Muscle layer of colon (tissue), 2 donors: Measurements from ENCODE around the gene ATP9B.

Source experiments
- H3K27ac ChIP-seq: one replicate; pipeline ENCODE4 v1.7.0; 2013; ENCODE audit warnings: low read depth, mild to moderate bottlenecking, low read length, moderate library complexity
- H3K27me3 ChIP-seq, 2 donors: one replicate each; pipeline ENCODE4 v1.7.0; 2013; ENCODE audit warnings: low read length in 2 of 2, mild to moderate bottlenecking in 2 of 2; ENCODE audit not compliant: insufficient read depth in 2 of 2, control insufficient read depth in 1 of 2
- H3K36me3 ChIP-seq: one replicate; pipeline ENCODE4 v1.7.0; 2013; ENCODE audit warnings: mild to moderate bottlenecking, low read length; ENCODE audit not compliant: insufficient read depth
- H3K4me1 ChIP-seq: one replicate; pipeline ENCODE4 v1.7.0; 2013; ENCODE audit warnings: mild to moderate bottlenecking, low read length; ENCODE audit not compliant: insufficient read depth
- H3K4me3 ChIP-seq, 2 donors: one replicate each; pipeline ENCODE4 v1.7.0; 2013; ENCODE audit warnings: low read length in 2 of 2, low read depth in 1 of 2, mild to moderate bottlenecking in 1 of 2, moderate library complexity in 1 of 2
- H3K9ac ChIP-seq: one replicate; pipeline ENCODE4 v1.7.0; 2013; ENCODE audit warnings: low read length
- H3K9me3 ChIP-seq: one replicate; pipeline ENCODE4 v1.7.0; 2013; ENCODE audit warnings: mild to moderate bottlenecking, low read length
- donor health status: abdominal sarcoma.
- donor health status: Adenocarcinoma of cecum.

ATP9B gene

DNA sequence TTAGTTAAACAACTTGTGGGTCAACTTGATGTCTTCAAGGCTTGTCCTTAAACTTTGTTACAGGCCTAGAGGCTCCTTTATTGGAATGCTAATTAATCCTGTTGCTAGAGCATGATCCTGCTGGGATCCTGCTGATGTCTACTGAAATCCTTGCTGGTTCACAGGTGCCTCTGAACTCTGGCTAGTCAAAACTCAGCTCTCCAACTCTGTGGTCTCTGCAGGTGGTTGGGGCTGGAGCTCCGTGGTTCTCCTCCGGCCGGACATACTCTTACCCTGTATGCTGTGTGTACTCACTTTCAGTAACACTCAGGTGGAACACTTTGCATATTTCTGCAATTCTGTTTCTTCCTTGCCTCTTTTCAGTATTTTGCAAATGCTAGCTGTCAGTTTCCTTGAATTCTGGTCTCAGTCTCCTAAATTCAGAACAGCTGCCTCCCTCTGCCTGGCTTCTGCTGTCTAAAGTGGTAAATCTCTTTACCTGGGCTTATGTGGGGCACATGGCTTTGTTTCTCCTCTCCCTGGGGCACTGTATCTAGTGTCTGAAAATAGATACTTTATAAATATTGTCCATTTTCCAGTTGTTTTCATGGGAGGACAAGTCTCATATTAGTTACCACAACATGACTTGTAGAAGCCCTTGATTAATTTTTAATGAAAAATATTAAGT, 113.0 kb downstream of the ATP9B start:
- Histone ChIP-seq H3K27me3 (no peaks in the 10 kb centered on the region), H3K9ac (no peak overlapping the region), H3K36me3 (peaks cover 3% of the 10 kb centered on the region), H3K4me3 (no peak overlapping the region), H3K27ac (no peak overlapping the region), H3K4me1 (no peaks in the 10 kb centered on the region), H3K9me3 (no peaks in the 10 kb centered on the region)

DNA sequence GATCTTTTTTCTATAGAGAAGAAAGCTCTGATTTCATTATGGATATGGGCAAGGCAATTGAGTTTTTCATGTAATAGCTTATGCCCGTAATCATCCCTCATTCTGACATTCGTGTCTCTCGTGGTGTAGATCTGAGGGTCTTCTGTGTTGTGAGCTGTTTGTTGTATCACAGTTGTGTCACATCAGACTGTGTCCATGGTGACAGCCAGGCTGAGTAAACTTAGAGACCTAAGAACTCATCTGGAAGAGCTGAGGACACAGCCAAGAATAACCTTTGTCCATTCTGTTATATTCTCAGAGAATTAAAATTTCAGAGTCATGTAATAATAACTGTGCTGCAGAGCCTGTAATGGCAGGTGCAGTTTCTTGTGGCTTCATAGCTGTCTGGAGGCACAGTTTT, 116.5 kb downstream of the ATP9B start:
- Histone ChIP-seq H3K4me1 (no peaks in the 10 kb centered on the region), H3K36me3 (peaks cover 3% of the 10 kb centered on the region), H3K9ac (no peak overlapping the region), H3K27ac (no peak overlapping the region), H3K4me3 (no peak overlapping the region), H3K9me3 (no peaks in the 10 kb centered on the region), H3K27me3 (no peaks in the 10 kb centered on the region)

DNA sequence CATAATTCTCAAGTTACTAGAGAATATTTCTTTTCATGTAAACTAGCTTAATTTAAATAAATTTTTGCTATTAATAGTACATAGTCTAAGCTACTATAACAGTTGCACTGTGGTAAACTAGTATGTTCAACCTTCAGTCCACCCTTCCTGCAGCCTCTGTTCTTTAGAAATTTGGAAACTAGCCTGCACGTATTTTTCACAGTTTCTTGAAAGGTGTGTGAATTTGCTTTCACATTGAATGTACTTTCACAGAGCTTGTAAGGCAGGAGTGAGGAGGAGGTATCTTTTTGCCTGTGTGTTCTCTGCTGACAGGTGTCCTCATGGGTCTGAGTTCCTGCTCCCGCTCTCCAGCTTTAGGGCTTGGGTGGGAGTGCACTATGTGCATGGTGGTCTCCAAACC, 117.5 kb downstream of the ATP9B start:
- Histone ChIP-seq H3K27ac (no peak overlapping the region), H3K4me1 (no peaks in the 10 kb centered on the region), H3K27me3 (no peaks in the 10 kb centered on the region), H3K9me3 (no peaks in the 10 kb centered on the region), H3K4me3 (no peak overlapping the region), H3K36me3 (peaks cover 3% of the 10 kb centered on the region), H3K9ac (no peak overlapping the region)

DNA sequence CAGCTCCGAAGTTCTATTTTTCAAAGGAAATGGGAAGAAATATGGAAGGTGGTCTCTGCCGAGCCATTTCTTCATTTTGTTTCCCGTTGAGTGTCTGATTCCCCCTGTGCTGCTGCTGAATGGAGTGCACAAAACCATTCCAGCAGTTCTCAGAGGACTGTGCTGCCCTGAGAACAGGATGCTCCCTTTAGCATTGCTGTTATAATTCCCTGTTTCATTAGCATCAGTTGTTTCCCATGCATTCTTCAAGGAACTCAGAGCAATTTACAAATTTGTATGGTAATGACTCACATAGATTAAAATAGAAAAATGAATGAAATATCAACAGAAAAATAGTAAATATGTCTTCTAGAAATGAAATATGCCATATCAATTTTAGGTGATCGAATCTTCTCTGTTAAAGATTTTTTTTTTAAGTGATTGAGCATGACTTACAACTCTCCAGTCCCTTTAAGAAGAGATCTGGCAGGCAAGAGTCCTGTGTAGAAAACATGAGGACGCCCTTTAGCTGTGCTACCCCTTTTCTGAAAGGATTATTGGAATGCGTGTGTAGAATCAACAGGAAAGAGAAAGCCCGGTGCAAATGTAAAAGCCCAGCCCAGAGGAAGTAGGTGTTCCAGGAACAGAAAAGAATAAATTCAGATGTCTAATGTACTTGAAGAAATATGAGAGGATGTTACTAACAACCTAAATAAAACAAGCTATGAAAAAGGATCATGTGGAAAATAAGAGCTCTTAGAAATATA, 118.5 kb downstream of the ATP9B start:
- no peaks in the 10 kb centered on the region for H3K36me3 ChIP-seq
- H3K4me1 ChIP-seq, result no peaks in the 10 kb centered on the region
- H3K27me3 ChIP-seq, result no peaks in the 10 kb centered on the region
- H3K9ac ChIP-seq, result no peak overlapping the region
- no peak overlapping the region for H3K27ac ChIP-seq
- H3K4me3 ChIP-seq, result no peak overlapping the region
- H3K9me3 ChIP-seq, result no peaks in the 10 kb centered on the region

DNA sequence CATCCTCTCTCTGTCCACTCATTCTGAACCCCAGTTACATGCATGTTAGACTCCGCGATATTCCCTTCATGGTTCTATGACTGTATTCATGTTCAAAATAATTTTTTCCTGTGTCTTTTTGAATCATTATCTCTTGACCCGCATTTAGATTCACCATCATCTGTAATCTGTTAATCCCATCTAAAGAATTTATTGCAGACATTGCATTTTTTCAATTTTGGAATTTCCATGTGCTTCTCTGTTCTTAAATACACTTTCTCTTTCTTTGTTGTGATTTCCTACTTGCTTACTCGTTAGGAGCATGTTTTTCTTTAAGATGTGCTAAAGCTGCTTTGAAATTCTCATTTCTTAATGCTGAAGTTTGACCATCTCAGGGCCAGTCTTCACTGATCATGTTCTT, 122.2 kb downstream of the ATP9B start:
- Histone ChIP-seq H3K9me3 (no peaks in the 10 kb centered on the region), H3K4me1 (no peaks in the 10 kb centered on the region), H3K4me3 (no peak overlapping the region), H3K36me3 (peaks cover 5% of the 10 kb centered on the region), H3K27ac (no peak overlapping the region), H3K27me3 (no peaks in the 10 kb centered on the region), H3K9ac (no peak overlapping the region)

DNA sequence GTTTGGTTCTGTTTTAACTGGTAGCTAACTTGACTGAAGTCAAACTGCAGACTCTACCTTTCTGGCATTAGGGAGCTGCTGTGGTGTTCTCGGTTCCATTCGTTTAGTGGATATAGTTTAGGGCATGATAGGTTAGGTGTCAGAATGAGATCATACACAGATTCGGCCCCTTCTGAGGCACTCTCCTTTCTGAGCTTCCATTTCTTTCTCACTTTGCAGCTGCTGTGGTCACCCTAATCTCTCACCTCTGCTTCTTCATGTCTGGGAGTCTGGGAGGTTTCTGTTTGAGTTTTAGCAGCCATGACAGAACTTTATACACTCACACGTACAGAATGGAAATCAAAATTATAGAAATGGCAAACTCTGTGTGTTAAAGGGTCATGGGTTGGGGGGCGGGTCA, 122.8 kb downstream of the ATP9B start:
- Histone ChIP-seq H3K27ac (no peak overlapping the region), H3K27me3 (no peaks in the 10 kb centered on the region), H3K4me1 (no peaks in the 10 kb centered on the region), H3K9me3 (no peaks in the 10 kb centered on the region), H3K9ac (no peak overlapping the region), H3K4me3 (no peak overlapping the region), H3K36me3 (peaks cover 5% of the 10 kb centered on the region)

DNA sequence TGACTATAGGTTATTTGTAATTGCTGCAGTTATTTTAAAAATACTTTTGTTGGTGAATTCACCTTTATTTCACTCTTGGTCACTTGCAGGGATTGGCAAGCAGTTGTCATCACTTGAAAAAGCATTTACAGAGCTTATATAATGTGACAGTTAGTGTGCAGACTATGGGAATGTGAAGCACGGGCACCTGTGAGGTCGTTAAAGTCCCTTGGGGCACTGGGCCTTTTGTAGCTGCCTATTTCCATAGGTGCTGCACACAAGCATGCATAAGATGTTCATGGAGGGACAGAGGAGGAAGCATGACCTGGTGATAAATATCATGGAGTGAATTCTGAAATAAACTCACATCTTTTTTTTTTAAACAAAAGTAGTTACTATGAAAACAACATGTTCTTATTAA, 124.6 kb downstream of the ATP9B start:
- no peaks in the 10 kb centered on the region for H3K9me3 ChIP-seq
- peaks cover 5% of the 10 kb centered on the region for H3K36me3 ChIP-seq
- no peaks in the 10 kb centered on the region for H3K27me3 ChIP-seq
- H3K27ac ChIP-seq, result no peak overlapping the region
- no peak overlapping the region for H3K9ac ChIP-seq
- H3K4me3 ChIP-seq, result no peak overlapping the region
- no peaks in the 10 kb centered on the region for H3K4me1 ChIP-seq

DNA sequence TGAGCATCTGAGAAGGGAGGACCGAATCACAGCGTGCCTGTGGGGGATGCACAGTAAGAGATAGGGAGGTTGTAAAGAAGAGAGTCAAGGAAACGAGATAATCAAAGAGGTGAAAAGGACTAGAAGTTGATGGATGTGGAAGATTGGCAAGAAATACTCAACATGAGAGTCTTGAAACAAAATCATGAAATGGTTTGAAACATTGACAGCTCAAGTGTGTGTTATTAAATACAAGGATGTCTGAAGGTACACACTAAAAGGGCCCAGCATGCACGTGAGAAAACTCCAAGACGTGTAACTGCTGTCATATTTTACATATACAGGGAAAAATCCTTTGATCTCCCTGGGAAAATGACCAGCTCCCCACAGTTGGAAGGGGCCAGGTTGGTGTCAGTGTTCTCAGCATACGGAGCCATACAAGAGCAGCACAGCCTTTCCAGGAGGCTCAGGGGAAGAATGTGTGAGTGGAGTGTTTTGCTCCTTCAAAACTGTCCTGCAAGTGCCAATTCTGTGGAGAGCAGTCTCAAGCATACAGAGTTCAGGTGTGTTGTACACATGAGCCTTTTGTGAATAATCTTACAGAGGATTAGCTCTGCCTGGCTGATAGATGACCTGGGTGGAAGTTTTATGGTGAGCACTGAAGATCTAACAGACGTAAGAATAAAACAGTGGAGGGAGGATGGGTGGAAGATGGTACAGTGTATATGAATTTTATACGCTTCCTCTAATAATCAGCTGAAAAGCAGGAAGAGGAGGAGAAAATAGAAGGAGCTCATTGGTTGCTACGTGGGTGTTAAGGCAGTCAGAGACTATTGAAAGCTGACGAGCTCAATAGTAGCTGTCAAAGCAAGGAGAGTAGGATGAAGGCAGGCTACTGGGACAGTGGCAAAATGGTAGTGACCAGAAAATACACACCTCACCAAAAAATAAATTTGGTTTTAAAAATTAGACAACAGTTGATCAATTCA, 126.8 kb downstream of the ATP9B start:
- H3K27ac ChIP-seq, result no peak overlapping the region
- no peaks in the 10 kb centered on the region for H3K9me3 ChIP-seq
- H3K4me1 ChIP-seq, result no peaks in the 10 kb centered on the region
- H3K9ac ChIP-seq, result no peak overlapping the region
- H3K4me3 ChIP-seq, result no peak overlapping the region
- peaks cover 5% of the 10 kb centered on the region for H3K36me3 ChIP-seq
- no peaks in the 10 kb centered on the region for H3K27me3 ChIP-seq

DNA sequence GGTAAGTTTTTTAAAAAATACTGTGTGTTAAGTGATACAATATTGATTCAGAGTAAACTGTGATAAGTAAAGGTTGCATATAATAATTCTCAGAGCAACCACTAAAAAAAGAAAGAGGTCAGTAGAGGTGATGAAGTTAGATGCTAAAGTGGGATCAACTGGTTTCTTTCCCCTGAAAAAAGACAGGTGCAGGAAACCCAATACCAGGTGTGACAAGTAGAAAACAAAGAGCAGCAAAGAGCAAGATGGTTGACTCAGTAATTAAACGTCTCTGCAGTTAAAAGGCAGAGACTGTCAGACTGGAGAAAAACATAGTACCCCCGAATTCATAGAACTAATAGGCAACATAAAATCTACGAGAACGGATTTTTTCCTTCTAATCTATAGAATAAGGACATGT, 128.3 kb downstream of the ATP9B start:
- no peak overlapping the region for H3K9ac ChIP-seq
- no peaks in the 10 kb centered on the region for H3K27me3 ChIP-seq
- no peaks in the 10 kb centered on the region for H3K9me3 ChIP-seq
- no peak overlapping the region for H3K27ac ChIP-seq
- no peaks in the 10 kb centered on the region for H3K4me1 ChIP-seq
- H3K36me3 ChIP-seq, result peaks cover 5% of the 10 kb centered on the region
- no peak overlapping the region for H3K4me3 ChIP-seq

DNA sequence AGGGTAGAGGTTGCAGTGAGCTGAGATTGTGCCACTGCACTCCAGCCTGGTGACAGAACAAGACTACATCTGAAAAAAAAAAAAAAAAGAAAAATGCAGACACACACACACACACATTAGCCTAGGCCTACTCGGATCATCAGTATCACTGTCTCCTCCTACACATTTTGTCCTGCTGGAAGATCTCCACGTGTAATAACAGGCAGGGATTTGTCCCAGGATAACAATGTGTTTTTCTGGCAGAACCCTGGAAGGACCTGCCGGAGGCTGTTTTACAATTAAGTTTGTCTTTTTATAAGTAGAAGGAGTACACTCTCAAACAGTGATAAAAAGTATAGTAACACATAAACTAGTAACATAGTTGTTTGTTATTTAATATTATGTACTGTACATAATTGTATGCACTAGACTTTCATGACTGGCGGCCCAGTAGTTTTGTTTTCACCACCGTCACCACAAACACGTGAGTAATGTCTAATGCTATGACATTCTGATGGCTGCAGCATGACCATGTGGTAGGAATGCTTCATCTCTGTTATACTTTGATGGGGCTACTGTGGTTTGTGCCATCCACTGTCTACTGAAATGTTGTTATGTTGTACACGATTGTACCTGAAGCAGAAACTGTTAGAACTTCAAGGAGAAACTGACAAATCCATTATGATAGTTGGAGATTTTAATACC, 130.6 kb downstream of the ATP9B start:
- no peak overlapping the region for H3K9ac ChIP-seq
- H3K36me3 ChIP-seq, result peaks cover 2% of the 10 kb centered on the region
- H3K4me3 ChIP-seq, result no peak overlapping the region
- H3K27ac ChIP-seq, result no peak overlapping the region
- no peaks in the 10 kb centered on the region for H3K4me1 ChIP-seq
- H3K9me3 ChIP-seq, result no peaks in the 10 kb centered on the region
- no peaks in the 10 kb centered on the region for H3K27me3 ChIP-seq
